Measurements from ENCODE around the gene PDXK. TPM values are rescaled to one million over a fixed set of nuclear protein-coding genes. Genes with fewer than 3 reads are reported as not detected.
"Not testable (repeated sequence)": the region's sequence is repeated elsewhere in the genome, so short reads cannot be mapped to it uniquely, and the experiment has no call there.

Gene PDXK
- total and polyA plus RNA-seq, 9 donors = 20.9 to 31.6 (median 21.8) TPM

- H3K4me3 ChIP-seq (ENCODE audit: low read length) = no peak overlapping the region
- 93% methylated on average over 13 of the region's 13 CpGs for WGBS (ENCODE audit: insufficient coverage)
- no peak overlapping the region for H3K27ac ChIP-seq (ENCODE audit: low read length)
- peaks cover 6% of the 10 kb centered on the region for H3K4me1 ChIP-seq (ENCODE audit: control insufficient read depth, insufficient read depth, low read length)
- no peaks in the 10 kb centered on the region for H3K36me3 ChIP-seq (ENCODE audit: control insufficient read depth, insufficient read depth, low read length)
- H3K9me3 ChIP-seq (replicated peaks; ENCODE audit: control insufficient read depth, low read depth, low read length) = no peaks in the 10 kb centered on the region
- no peak for DNase-seq
- no peaks in the 10 kb centered on the region for H3K27me3 ChIP-seq (ENCODE audit: control insufficient read depth, insufficient read depth, low read length)
These were observed 10.1 kb upstream of the PDXK start for GRCh38 chr21:43708745-43709381.

GRCh38 chr21:43712268-43712942, 6.5 kb upstream of the PDXK start:
- no peak for DNase-seq

GRCh38 chr21:43713123-43713522, 5.8 kb upstream of the PDXK start:
- H3K27ac ChIP-seq (ENCODE audit: low read length); H3K4me3 ChIP-seq (ENCODE audit: low read length); H3K9me3 ChIP-seq (replicated peaks; ENCODE audit: control insufficient read depth, low read depth, low read length); H3K4me1 ChIP-seq (ENCODE audit: control insufficient read depth, insufficient read depth, low read length); H3K27me3 ChIP-seq (ENCODE audit: control insufficient read depth, insufficient read depth, low read length); H3K36me3 ChIP-seq (ENCODE audit: control insufficient read depth, insufficient read depth, low read length); DNase-seq: not testable (repeated sequence)
- no CpG with 5 or more reads among the region's 6 CpGs for WGBS (ENCODE audit: insufficient coverage)

More at GRCh38 chr21:43712268-43712942, 6.5 kb upstream of the PDXK start:
- Histone ChIP-seq H3K36me3 (ENCODE audit: control insufficient read depth, insufficient read depth, low read length) (no peaks in the 10 kb centered on the region), H3K27me3 (ENCODE audit: control insufficient read depth, insufficient read depth, low read length) (peaks cover 6% of the 10 kb centered on the region), H3K9me3 (replicated peaks; ENCODE audit: control insufficient read depth, low read depth, low read length) (no peaks in the 10 kb centered on the region), H3K4me1 (ENCODE audit: control insufficient read depth, insufficient read depth, low read length) (peaks cover 6% of the 10 kb centered on the region), H3K27ac (ENCODE audit: low read length) (peak overlapping the region; percentile 75), H3K4me3 (ENCODE audit: low read length) (no peak overlapping the region)
- 53% methylated on average over 12 of the region's 13 CpGs for WGBS (ENCODE audit: insufficient coverage)

GRCh38 chr21:43716376-43717165, 2.4 kb upstream of the PDXK start:
- WGBS (ENCODE audit: insufficient coverage) = 70% methylated on average over 3 of the region's 12 CpGs
- Histone ChIP-seq H3K9me3 (replicated peaks; ENCODE audit: control insufficient read depth, low read depth, low read length) (no peaks in the 10 kb centered on the region), H3K27ac (ENCODE audit: low read length) (no peak overlapping the region), H3K4me3 (ENCODE audit: low read length) (no peak overlapping the region), H3K36me3 (ENCODE audit: control insufficient read depth, insufficient read depth, low read length) (peaks cover 2% of the 10 kb centered on the region), H3K27me3 (ENCODE audit: control insufficient read depth, insufficient read depth, low read length) (peaks cover 6% of the 10 kb centered on the region), H3K4me1 (ENCODE audit: control insufficient read depth, insufficient read depth, low read length) (peaks cover 28% of the 10 kb centered on the region)
- DNase-seq = no peak

GRCh38 chr21:43717166-43717853, 1.6 kb upstream of the PDXK start:
- peaks cover 2% of the 10 kb centered on the region for H3K36me3 ChIP-seq (ENCODE audit: control insufficient read depth, insufficient read depth, low read length)
- 50% methylated on average over 1 of the region's 13 CpGs for WGBS (ENCODE audit: insufficient coverage)
- DNase-seq = no peak
- H3K27ac ChIP-seq (ENCODE audit: low read length) = no peak overlapping the region
- H3K27me3 ChIP-seq (ENCODE audit: control insufficient read depth, insufficient read depth, low read length) = peaks cover 6% of the 10 kb centered on the region
- no peak overlapping the region for H3K4me3 ChIP-seq (ENCODE audit: low read length)
- peaks cover 28% of the 10 kb centered on the region for H3K4me1 ChIP-seq (ENCODE audit: control insufficient read depth, insufficient read depth, low read length)
- no peaks in the 10 kb centered on the region for H3K9me3 ChIP-seq (replicated peaks; ENCODE audit: control insufficient read depth, low read depth, low read length)

GRCh38 chr21:43717967-43718871, 710 bp upstream of the PDXK start:
- H3K9me3 ChIP-seq (replicated peaks; ENCODE audit: control insufficient read depth, low read depth, low read length) = no peaks in the 10 kb centered on the region
- peaks cover 6% of the 10 kb centered on the region for H3K27me3 ChIP-seq (ENCODE audit: control insufficient read depth, insufficient read depth, low read length)
- 20% methylated on average over 59 of the region's 70 CpGs for WGBS (ENCODE audit: insufficient coverage)
- H3K4me1 ChIP-seq (ENCODE audit: control insufficient read depth, insufficient read depth, low read length) = peaks cover 24% of the 10 kb centered on the region
- no peak overlapping the region for H3K27ac ChIP-seq (ENCODE audit: low read length)
- DNase-seq = no peak
- H3K36me3 ChIP-seq (ENCODE audit: control insufficient read depth, insufficient read depth, low read length) = peaks cover 2% of the 10 kb centered on the region
- H3K4me3 ChIP-seq (ENCODE audit: low read length) = peak overlapping the region; percentile 51

GRCh38 chr21:43719748-43720538, 1.0 kb downstream of the PDXK start:
- H3K36me3 ChIP-seq (ENCODE audit: control insufficient read depth, insufficient read depth, low read length) = peaks cover 12% of the 10 kb centered on the region
- DNase-seq = peak; percentile 43
- WGBS (ENCODE audit: insufficient coverage) = 8% methylated on average over 49 of the region's 49 CpGs

GRCh38 chr21:43720539-43721166, 1.7 kb downstream of the PDXK start:
- peak overlapping the region; percentile 76 for H3K4me3 ChIP-seq (ENCODE audit: low read length)
- H3K27ac ChIP-seq (ENCODE audit: low read length) = no peak overlapping the region
- peaks cover 12% of the 10 kb centered on the region for H3K36me3 ChIP-seq (ENCODE audit: control insufficient read depth, insufficient read depth, low read length)
- 78% methylated on average over 16 of the region's 16 CpGs for WGBS (ENCODE audit: insufficient coverage)
- H3K27me3 ChIP-seq (ENCODE audit: control insufficient read depth, insufficient read depth, low read length) = peaks cover 3% of the 10 kb centered on the region
- peaks cover 27% of the 10 kb centered on the region for H3K4me1 ChIP-seq (ENCODE audit: control insufficient read depth, insufficient read depth, low read length)
- H3K9me3 ChIP-seq (replicated peaks; ENCODE audit: control insufficient read depth, low read depth, low read length) = no peaks in the 10 kb centered on the region
- DNase-seq = no peak

More at GRCh38 chr21:43719748-43720538, 1.0 kb downstream of the PDXK start:
- Histone ChIP-seq H3K9me3 (replicated peaks; ENCODE audit: control insufficient read depth, low read depth, low read length) (no peaks in the 10 kb centered on the region), H3K4me3 (ENCODE audit: low read length) (peak overlapping the region; percentile 76), H3K27me3 (ENCODE audit: control insufficient read depth, insufficient read depth, low read length) (peaks cover 6% of the 10 kb centered on the region), H3K4me1 (ENCODE audit: control insufficient read depth, insufficient read depth, low read length) (peaks cover 24% of the 10 kb centered on the region), H3K27ac (ENCODE audit: low read length) (no peak overlapping the region)

Data from muscle of leg (tissue), 11 donors.